Astrocyte of the spinal cord (primary cell): ENCODE measurements around the gene ZDHHC13.

ENCODE experiments used
- DNase-seq: peaks from one replicate; pipeline ENCODE4 v3.0.0; 2011; ENCODE audit warnings: low read depth, low spot score
- H3K4me3 ChIP-seq: 2 replicates; pipeline ENCODE4 v1.5.1; 2011; ENCODE audit warnings: low read depth, mild to moderate bottlenecking, low read length, moderate library complexity
- CTCF ChIP-seq: IDR thresholded peaks from 2 replicates; pipeline ENCODE4 v1.5.1; 2012; ENCODE audit warnings: low read depth, mild to moderate bottlenecking, low read length, inconsistent platforms
- in situ Hi-C: cut with HindIII; loops from 2 replicates; pipeline ENCODE4 v1.10.0; 2017; ENCODE audit warnings: low sequenced_read_pairs

The ZDHHC13 gene

GRCh38 chr11:19208181-19208580 is 91.2 kb downstream of the ZDHHC13 start:
- H3K4me3 ChIP-seq: no peak overlapping the region
- in situ Hi-C loops: no loop called here
- DNase-seq: no peak
- TF ChIP-seq CTCF: no peak

GRCh38 chr11:19208959-19209546 is 92.1 kb downstream of the ZDHHC13 start:
- no peak for DNase-seq
- H3K4me3 ChIP-seq: no peak overlapping the region
- TF ChIP-seq CTCF: no peak
- in situ Hi-C loops: no loop called here

DNA sequence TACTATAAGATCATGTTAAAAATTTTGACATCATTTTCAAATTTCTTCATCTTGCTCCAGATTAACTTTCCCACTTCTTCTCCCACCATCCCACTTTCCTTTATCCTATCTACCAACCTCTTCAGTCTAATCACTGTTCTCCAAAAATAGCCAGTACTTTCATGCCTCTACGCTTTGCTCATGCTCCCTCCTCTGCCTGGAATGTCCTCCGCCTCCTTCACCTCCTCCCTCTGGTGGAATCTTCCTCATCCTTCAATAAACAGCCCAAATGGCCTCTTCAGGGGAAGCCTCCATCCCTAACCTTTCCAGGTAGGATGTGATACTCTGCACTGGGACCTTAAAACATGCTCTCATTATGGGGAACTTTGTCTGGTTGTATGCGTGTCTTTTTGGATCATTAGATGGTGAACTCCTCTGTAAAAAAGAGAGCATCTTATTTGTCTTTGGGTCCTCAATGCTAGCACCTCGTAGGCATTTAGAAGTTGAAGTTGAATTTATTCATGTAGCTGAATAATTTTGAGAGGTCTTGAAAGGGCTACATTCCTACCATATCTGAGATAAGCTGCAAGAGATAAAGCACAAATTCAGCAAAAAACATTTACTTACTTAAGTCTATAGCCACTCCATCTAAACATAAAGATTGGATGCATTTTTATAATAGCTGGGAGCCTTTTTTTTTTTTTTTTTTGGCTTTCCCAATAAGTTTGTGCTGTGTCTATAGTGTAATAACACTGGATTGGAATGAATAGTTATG is 92.8 kb downstream of the ZDHHC13 start:
- no peak for TF ChIP-seq CTCF
- no peak overlapping the region for H3K4me3 ChIP-seq
- DNase-seq: no peak
- in situ Hi-C loops: no loop called here

- H3K4me3 ChIP-seq: no peak overlapping the region
- TF ChIP-seq CTCF: no peak
- DNase-seq: peak; percentile 26
- in situ Hi-C loops: no loop called here
Observed at GRCh38 chr11:19216021-19216420, 99.1 kb downstream of the ZDHHC13 start.

DNA sequence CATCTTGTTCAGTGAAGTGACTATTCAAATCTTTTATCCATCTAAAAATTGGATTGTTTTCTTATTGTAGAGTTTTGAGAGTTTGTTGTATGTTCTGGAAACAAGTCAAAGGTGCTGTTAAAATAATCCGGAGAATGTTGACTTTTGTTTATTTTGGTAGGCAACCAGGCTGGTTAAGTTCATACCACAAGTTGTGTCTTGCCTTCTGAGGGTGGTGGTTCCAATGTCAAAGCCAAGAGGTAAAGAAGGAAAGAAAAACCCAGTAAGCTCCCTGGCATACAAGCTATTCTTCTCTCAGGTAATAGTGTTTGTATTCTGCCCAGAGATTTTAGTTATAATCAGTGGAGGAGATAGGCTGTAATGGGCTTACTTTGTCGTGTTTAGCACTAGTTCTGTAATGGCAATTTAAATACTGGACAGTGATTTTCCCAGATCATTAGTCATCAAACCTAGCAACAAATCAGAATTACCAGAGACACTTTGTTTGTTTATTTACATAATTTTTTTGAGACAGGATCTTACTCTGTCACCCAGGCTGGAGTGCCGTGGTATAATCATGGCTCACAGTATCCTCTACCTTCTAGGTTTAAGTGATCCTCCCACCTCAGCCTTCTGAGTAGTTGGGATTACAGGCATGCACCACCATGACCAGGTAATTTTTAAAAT is 99.9 kb downstream of the ZDHHC13 start:
- in situ Hi-C loops: no loop called here
- TF ChIP-seq CTCF: no peak
- no peak for DNase-seq
- no peak overlapping the region for H3K4me3 ChIP-seq

DNA sequence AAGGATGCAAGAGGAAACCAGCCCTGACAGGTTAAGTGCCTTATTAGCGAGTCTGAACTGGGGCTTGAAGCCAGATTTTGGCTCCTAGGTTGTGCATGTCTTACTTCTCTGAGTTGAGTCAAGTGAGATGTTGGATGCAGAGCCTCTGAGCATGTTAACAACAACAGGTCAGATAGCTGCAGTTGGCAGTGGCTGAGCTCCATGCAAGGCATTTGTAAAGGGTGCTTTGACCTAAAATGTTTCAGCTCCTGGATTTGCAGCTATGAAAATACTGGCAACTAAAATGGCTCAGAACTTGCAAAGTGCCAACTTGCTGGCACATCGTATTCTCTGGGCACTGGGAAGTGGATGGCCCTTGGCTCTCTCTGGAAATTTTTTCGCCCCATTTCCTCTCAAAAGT is 101.2 kb downstream of the ZDHHC13 start:
- in situ Hi-C loops: no loop called here
- TF ChIP-seq CTCF: no peak
- no peak for DNase-seq
- H3K4me3 ChIP-seq: no peak overlapping the region
